Suprapubic skin (tissue), 3 donors: ENCODE data around the gene FAM72D.
"Not testable (repeated sequence)": the region's sequence is repeated elsewhere in the genome, so short reads cannot be mapped to it uniquely, and the experiment has no call there.

Experiments used
- CTCF ChIP-seq, 2 donors: fragments of 200-600 bp in 1 of 2; fragments of 450-650 bp in 1 of 2; sonication (generic) in 1 of 2; IDR thresholded peaks; one replicate each; pipeline ENCODE4 v1.5.1; 2016 to 2019; ENCODE audit warnings: antibody characterized with exemption in 2 of 2, mild to moderate bottlenecking in 1 of 2, moderate library complexity in 1 of 2
- EP300 ChIP-seq: sonication (generic); formaldehyde crosslinking; IDR thresholded peaks from one replicate; pipeline ENCODE4 v1.6.1; 2017; ENCODE audit warnings: antibody characterized with exemption
- POLR2A ChIP-seq, 2 donors: fragments of 450-650 bp; IDR thresholded peaks; one replicate each; pipeline ENCODE4 v1.6.1; 2017; ENCODE audit warnings: antibody characterized with exemption in 2 of 2, mild to moderate bottlenecking in 2 of 2, moderate library complexity in 2 of 2

- TF ChIP-seq POLR2A (IDR thresholded peaks at IDR 0.05); CTCF (IDR thresholded peaks at IDR 0.05); EP300: not testable (repeated sequence)
These were observed 61.9 kb downstream of the FAM72D start for GRCh38 chr1:145157715-145158114.
